WTC11 (cell line): ENCODE data around the gene EHBP1. TPM values are rescaled to one million over a fixed set of nuclear protein-coding genes. Genes with fewer than 3 reads are reported as not detected.
"Not testable (repeated sequence)": the region's sequence is repeated elsewhere in the genome, so short reads cannot be mapped to it uniquely, and the experiment has no call there.

Experiments used
- ATAC-seq: fragments of 200-7000 bp; cut with Tn5 transposase; 2 replicates; pipeline ENCODE4 v1.10.0; 2021; ENCODE audit warnings: mild to moderate bottlenecking, moderate library complexity
- CTCF ChIA-PET: fragments of 300-600 bp; sonication (Branson Sonifier 250); formaldehyde crosslinking; loops from one replicate; lab custom pipeline; 2021; ENCODE audit warnings: antibody characterized with exemption; lab: Charles Lee
- POLR2A ChIA-PET: fragments of 350-600 bp; sonication (Branson Sonifier 250); formaldehyde crosslinking; loops from one replicate; lab custom pipeline; 2021; ENCODE audit warnings: antibody characterized with exemption; lab: Charles Lee
- DNase-seq: peaks from one replicate; pipeline ENCODE4 v3.0.0; 2021; ENCODE audit warnings: low spot score
- H3K27ac Mint-ChIP-seq: 2 replicates; pipeline ENCODE4 v1.8.0; 2021; ENCODE audit warnings: mixed read lengths
- H3K27me3 Mint-ChIP-seq: 2 replicates; pipeline ENCODE4 v1.8.0; 2021; ENCODE audit warnings: low read depth, mild to moderate bottlenecking, moderate library complexity, mixed read lengths
- H3K36me3 Mint-ChIP-seq: 2 replicates; pipeline ENCODE4 v1.8.0; 2021; ENCODE audit warnings: mixed read lengths
- H3K4me1 Mint-ChIP-seq: 2 replicates; pipeline ENCODE4 v1.8.0; 2022; ENCODE audit warnings: mixed read lengths
- H3K4me3 Mint-ChIP-seq: 2 replicates; pipeline ENCODE4 v1.8.0; 2021; ENCODE audit warnings: mild to moderate bottlenecking, moderate library complexity, mixed read lengths
- H3K9me3 Mint-ChIP-seq: 2 replicates; pipeline ENCODE4 v1.8.0; 2021; ENCODE audit warnings: mixed read lengths
- FOXJ3 ChIP-seq: sonication (generic); formaldehyde crosslinking; IDR thresholded peaks from 2 replicates; pipeline ENCODE4 v1.9.0; 2021; ENCODE audit warnings: missing genetic modification reagents, mild to moderate bottlenecking, borderline replicate concordance
- FOXP1 ChIP-seq: sonication (generic); formaldehyde crosslinking; IDR thresholded peaks from 2 replicates; pipeline ENCODE4 v1.8.0; 2022; ENCODE audit warnings: missing genetic modification reagents, mild to moderate bottlenecking, moderate library complexity, borderline replicate concordance
- HMGA2 ChIP-seq: fragments of 250-450 bp; sonication (Bioruptor Pico); IDR thresholded peaks from 2 replicates; pipeline ENCODE4 v1.4.0; 2021; ENCODE audit warnings: mild to moderate bottlenecking, moderate library complexity
- JAZF1 ChIP-seq: fragments of 250-450 bp; sonication (Bioruptor Pico); IDR thresholded peaks from 2 replicates; pipeline ENCODE4 v1.9.0; 2021; ENCODE audit warnings: moderate library complexity, mild to moderate bottlenecking, inconsistent platforms
- MYBL2 ChIP-seq: sonication (generic); formaldehyde crosslinking; IDR thresholded peaks from 2 replicates; pipeline ENCODE4 v1.8.1; 2023; ENCODE audit warnings: mild to moderate bottlenecking, moderate library complexity, missing genetic modification reagents
- NFATC4 ChIP-seq: fragments of 250-450 bp; sonication (Bioruptor Pico); IDR thresholded peaks from 2 replicates; pipeline ENCODE4 v1.9.0; 2021; ENCODE audit warnings: mild to moderate bottlenecking
- NR1H2 ChIP-seq: sonication (generic); formaldehyde crosslinking; IDR thresholded peaks from 2 replicates; pipeline ENCODE4 v1.9.0; 2021; ENCODE audit warnings: mild to moderate bottlenecking, moderate library complexity, missing genetic modification reagents
- TCF7 ChIP-seq: sonication (generic); formaldehyde crosslinking; IDR thresholded peaks from 2 replicates; pipeline ENCODE4 v1.8.0; 2022; ENCODE audit warnings: mild to moderate bottlenecking, low read depth, missing genetic modification reagents, moderate library complexity
- TEAD1 ChIP-seq: sonication (generic); formaldehyde crosslinking; IDR thresholded peaks from 2 replicates; pipeline ENCODE4 v1.8.0; 2022; ENCODE audit warnings: mild to moderate bottlenecking, missing genetic modification reagents
- ZNF121 ChIP-seq: sonication (generic); formaldehyde crosslinking; IDR thresholded peaks from 2 replicates; pipeline ENCODE4 v1.8.0; 2023; ENCODE audit warnings: missing genetic modification reagents
- total RNA-seq: library from RNA; stranded (reverse); gene quantifications from 3 replicates; pipeline ENCODE4 v1.2.3, GENCODE V29; 2021
- TF ChIP-seq, protein P1 (sequence below): sonication (generic); formaldehyde crosslinking; IDR thresholded peaks from 2 replicates; pipeline ENCODE4 v1.8.1; 2023; ENCODE audit warnings: mild to moderate bottlenecking, missing genetic modification reagents, moderate library complexity
- TF ChIP-seq, protein P2 (sequence below): sonication (generic); formaldehyde crosslinking; IDR thresholded peaks from 2 replicates; pipeline ENCODE4 v1.8.1; 2022; ENCODE audit warnings: missing genetic modification reagents, borderline replicate concordance
- TF ChIP-seq, protein P3 (sequence below): fragments of 250-450 bp; sonication (Bioruptor Pico); conservative IDR thresholded peaks from 2 replicates; pipeline ENCODE4 v1.9.0; 2021; ENCODE audit warnings: mild to moderate bottlenecking
- TF ChIP-seq, protein P4 (sequence below): fragments of 200-600 bp; IDR thresholded peaks from 2 replicates; pipeline ENCODE4 v1.8.0; 2022; ENCODE audit warnings: antibody characterized with exemption
- TF ChIP-seq, protein P5 (sequence below): sonication (generic); formaldehyde crosslinking; conservative IDR thresholded peaks from 2 replicates; pipeline ENCODE4 v1.8.1; 2022; ENCODE audit warnings: mild to moderate bottlenecking, missing genetic modification reagents

EHBP1 gene
- total RNA-seq, 1 experiment from 2014 or later = 36.4 TPM

DNA sequence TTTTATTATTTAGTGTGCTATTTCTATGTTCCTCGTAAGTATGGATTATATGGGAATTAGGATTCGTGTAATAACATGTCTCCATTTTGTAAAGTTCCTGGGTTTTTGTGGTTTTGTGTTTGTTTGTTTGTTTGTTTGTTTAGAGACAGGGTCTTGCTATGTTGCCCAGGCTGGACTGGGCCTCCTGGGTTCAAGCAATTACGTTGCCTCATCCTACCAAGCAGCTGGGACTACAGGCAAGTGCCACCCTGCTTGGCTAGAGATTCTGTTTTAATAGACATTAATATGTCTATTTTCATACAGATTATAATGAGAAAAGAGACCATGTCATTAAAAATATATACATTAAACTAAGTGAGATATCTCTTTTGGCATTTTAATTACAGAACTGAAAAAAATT is 309.9 kb downstream of the EHBP1 start (continued):
- no peak for TF ChIP-seq FOXJ3 (CRISPR knock-in tag)
- TF ChIP-seq, protein P1, sequence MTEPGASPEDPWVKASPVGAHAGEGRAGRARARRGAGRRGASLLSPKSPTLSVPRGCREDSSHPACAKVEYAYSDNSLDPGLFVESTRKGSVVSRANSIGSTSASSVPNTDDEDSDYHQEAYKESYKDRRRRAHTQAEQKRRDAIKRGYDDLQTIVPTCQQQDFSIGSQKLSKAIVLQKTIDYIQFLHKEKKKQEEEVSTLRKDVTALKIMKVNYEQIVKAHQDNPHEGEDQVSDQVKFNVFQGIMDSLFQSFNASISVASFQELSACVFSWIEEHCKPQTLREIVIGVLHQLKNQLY = no peak
- TF ChIP-seq, protein P2, sequence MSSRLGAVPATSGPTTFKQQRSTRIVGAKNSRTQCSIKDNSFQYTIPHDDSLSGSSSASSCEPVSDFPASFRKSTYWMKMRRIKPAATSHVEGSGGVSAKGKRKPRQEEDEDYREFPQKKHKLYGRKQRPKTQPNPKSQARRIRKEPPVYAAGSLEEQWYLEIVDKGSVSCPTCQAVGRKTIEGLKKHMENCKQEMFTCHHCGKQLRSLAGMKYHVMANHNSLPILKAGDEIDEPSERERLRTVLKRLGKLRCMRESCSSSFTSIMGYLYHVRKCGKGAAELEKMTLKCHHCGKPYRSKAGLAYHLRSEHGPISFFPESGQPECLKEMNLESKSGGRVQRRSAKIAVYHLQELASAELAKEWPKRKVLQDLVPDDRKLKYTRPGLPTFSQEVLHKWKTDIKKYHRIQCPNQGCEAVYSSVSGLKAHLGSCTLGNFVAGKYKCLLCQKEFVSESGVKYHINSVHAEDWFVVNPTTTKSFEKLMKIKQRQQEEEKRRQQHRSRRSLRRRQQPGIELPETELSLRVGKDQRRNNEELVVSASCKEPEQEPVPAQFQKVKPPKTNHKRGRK = no peak
- TF ChIP-seq, protein P3, sequence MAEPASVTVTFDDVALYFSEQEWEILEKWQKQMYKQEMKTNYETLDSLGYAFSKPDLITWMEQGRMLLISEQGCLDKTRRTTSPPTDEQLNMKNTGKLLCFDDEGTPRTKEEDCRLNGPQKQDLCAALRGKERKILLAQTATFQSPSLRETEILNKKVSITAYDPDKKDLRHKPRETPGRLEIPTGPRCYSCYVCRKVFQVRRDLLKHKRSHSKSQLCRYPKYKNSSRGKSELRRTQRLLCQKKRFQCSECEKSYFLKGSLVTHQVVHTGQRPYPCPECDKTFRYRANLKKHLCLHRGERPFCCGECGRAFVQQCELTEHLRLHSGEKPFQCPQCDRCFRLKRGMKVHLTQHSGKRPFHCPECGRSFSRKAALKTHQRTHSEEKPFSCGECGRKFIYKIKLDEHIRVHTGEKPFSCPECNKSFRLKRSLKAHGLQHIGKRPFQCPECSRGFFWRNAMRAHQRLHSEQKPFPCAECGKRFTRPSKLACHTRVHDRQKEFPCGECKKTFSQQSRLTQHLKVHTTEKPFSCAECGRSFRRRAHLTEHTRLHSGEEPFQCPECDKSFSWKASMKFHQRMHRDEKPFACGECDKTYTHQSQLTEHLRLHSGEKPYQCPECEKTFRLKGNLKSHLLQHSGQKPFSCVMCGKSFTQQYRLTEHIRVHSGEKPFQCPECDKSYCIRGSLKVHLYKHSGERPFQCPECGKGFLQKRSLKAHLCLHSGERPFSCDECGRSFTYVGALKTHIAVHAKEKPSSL (CRISPR knock-in tag) = no peak
- TF ChIP-seq NR1H2 = no peak

DNA sequence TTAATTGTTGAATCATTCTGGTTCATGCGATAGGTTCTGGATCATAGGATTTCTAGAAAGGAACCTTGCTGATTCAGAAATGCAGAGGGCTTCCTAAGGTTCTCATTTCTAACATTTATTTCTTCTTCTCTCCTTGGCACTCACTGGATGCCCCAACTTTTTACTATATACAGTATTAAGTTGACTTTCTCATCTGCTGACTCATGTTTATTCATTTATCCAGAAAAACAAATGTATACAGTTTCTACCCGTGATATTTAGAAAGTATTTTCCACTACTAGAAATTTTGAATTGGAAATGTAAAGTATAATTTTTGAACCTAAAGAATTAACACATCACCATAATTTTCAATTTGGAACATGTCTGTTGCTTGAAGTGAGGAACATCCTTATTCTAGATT is 312.9 kb downstream of the EHBP1 start:
- Mint-ChIP-seq H3K36me3 (no peaks in the 10 kb centered on the region), H3K4me1 (peaks cover 5% of the 10 kb centered on the region), H3K27me3 (no peaks in the 10 kb centered on the region), H3K27ac (no peak overlapping the region), H3K4me3 (no peak overlapping the region), H3K9me3 (no peaks in the 10 kb centered on the region)
- POLR2A ChIA-PET = no interaction called here
- ATAC-seq (no peak), DNase-seq (no peak)
- CTCF ChIA-PET = no interaction called here
- TF ChIP-seq HMGA2 (CRISPR knock-in tag) (no peak), TEAD1 (no peak), ZNF121 (CRISPR knock-in tag) (no peak)

DNA sequence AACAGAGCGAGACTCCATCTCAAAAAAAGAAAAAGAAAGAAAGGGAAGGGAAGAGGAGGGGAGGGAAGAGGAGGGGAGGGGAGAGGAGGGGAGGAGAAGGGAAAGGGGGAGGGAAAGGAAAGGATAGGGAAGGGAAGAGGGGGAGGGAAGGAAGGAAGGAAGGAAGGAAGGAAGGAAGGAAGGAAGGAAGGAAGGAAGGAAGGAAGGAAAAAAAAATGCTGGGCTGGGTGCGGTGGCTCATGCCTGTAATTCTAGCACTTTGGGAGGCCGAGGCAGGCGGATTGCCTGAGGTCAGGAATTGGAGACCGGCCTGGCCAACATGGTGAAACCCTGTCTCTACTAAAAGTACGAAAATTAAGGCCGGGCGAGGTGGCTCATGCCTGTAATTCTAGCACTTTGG is 314.2 kb downstream of the EHBP1 start:
- H3K4me1 Mint-ChIP-seq, POLR2A ChIA-PET, DNase-seq, H3K27me3 Mint-ChIP-seq, H3K36me3 Mint-ChIP-seq, H3K27ac Mint-ChIP-seq, H3K4me3 Mint-ChIP-seq, H3K9me3 Mint-ChIP-seq, ATAC-seq: not testable (repeated sequence)
- CTCF ChIA-PET = interaction anchor here (1.4 kb wide), 1 partner anchor 562 kb away, joined by 6 read pairs; no protein-coding TSS in a partner anchor

DNA sequence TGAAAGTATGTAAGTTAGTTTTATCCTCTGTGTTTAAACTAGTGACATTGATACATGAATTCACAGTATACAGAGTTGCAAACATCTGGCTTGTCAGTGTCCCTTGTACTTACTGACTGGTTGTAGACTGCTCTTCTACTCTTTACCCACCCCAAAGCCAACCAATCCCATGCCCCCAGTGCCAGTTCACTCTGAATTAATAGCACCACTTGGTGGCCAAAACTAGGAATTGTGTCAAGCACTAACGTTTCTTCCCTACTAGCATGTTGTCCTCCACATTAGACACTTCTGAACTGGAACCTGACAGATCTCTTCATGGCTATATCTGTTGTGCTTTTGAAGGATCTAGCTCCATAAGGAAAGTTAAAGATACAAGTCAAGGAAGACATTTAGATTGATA is 317.9 kb downstream of the EHBP1 start:
- ATAC-seq (peak; percentile 98), DNase-seq (peak; percentile 35)
- Mint-ChIP-seq H3K4me3 (no peak overlapping the region), H3K4me1 (no peaks in the 10 kb centered on the region), H3K36me3 (no peaks in the 10 kb centered on the region), H3K27me3 (no peaks in the 10 kb centered on the region), H3K27ac (no peak overlapping the region), H3K9me3 (no peaks in the 10 kb centered on the region)
- ChIA-PET POLR2A (no interaction called here), CTCF (interaction anchor here (1.4 kb wide), 1 partner anchor 11 kb away, joined by 3 read pairs; no protein-coding TSS in a partner anchor)
- TF ChIP-seq, protein P4, sequence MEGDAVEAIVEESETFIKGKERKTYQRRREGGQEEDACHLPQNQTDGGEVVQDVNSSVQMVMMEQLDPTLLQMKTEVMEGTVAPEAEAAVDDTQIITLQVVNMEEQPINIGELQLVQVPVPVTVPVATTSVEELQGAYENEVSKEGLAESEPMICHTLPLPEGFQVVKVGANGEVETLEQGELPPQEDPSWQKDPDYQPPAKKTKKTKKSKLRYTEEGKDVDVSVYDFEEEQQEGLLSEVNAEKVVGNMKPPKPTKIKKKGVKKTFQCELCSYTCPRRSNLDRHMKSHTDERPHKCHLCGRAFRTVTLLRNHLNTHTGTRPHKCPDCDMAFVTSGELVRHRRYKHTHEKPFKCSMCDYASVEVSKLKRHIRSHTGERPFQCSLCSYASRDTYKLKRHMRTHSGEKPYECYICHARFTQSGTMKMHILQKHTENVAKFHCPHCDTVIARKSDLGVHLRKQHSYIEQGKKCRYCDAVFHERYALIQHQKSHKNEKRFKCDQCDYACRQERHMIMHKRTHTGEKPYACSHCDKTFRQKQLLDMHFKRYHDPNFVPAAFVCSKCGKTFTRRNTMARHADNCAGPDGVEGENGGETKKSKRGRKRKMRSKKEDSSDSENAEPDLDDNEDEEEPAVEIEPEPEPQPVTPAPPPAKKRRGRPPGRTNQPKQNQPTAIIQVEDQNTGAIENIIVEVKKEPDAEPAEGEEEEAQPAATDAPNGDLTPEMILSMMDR = peak; percentile 23
- no peak for TF ChIP-seq TCF7

DNA sequence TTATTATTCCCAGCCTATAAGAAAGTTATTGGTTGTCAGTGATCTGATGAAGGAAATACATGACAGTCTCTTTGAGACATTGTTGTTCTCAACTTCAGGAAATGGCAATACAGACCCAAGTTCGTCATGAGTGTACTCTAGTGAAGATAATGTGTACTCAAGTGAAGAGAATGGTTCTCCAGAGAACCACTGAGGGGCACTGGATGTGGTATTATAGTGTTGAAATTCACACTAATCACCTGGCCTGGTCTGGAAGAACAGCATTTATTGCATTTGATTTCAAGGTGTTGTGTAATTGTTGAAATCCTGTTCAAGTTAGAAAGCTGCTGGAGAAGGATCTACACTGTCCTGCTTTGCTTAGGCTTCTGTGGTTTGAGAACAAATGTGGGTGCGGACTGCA is 321.7 kb downstream of the EHBP1 start:
- Mint-ChIP-seq H3K4me3 (no peak overlapping the region), H3K36me3 (no peaks in the 10 kb centered on the region), H3K27ac (no peak overlapping the region), H3K27me3 (no peaks in the 10 kb centered on the region), H3K9me3 (no peaks in the 10 kb centered on the region), H3K4me1 (no peaks in the 10 kb centered on the region)
- ChIA-PET CTCF (no interaction called here), POLR2A (no interaction called here)
- no peak for TF ChIP-seq NFATC4
- no peak for TF ChIP-seq FOXP1 (CRISPR knock-in tag)
- TF ChIP-seq, protein P5, sequence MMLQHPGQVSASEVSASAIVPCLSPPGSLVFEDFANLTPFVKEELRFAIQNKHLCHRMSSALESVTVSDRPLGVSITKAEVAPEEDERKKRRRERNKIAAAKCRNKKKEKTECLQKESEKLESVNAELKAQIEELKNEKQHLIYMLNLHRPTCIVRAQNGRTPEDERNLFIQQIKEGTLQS = no peak
- TF ChIP-seq JAZF1 (CRISPR knock-in tag) = no peak
- TF ChIP-seq MYBL2 (CRISPR knock-in tag) = no peak
- ATAC-seq (no peak), DNase-seq (no peak)
